A549 (cell line): ENCODE results near the gene HMBS. TPM values are rescaled to one million over a fixed set of nuclear protein-coding genes. Genes with fewer than 3 reads are reported as not detected.

ENCODE experiments used
- ATAC-seq, 2 experiments: fragments of 200-7000 bp in 1 of 2; fragments of >200 bp in 1 of 2; cut with Nextera tagmentation in 1 of 2; cut with Tn5 transposase in 1 of 2; 3 replicates each; pipeline versions ENCODE4 v1.8.0 to v1.9.1; 2018 to 2020; ENCODE audit warnings: mild to moderate bottlenecking in 1 of 2, moderate library complexity in 1 of 2
- CTCF ChIA-PET: fragments of 300-600 bp; sonication (Branson Sonifier 250); formaldehyde crosslinking; extraction: SDS; loops from one replicate; lab custom pipeline; 2021; ENCODE audit warnings: antibody characterized with exemption, inconsistent platforms; lab: Yijun Ruan, JAX
- POLR2A ChIA-PET: fragments of 350-600 bp; formaldehyde crosslinking; extraction: SDS; loops from one replicate; lab custom pipeline; 2021; ENCODE audit warnings: antibody characterized with exemption, inconsistent platforms; lab: Yijun Ruan, JAX
- DNase-seq, 2 experiments: peaks; one replicate each; pipeline versions ENCODE4 v3.0.0 to v3.0.0-alpha.2; 2011 to 2016; ENCODE audit warnings: low read depth in 1 of 2, low spot score in 1 of 2
- FAIRE-seq: peaks from 2 replicates; lab custom pipeline; 2011; peaks lifted over from hg19 to GRCh38; lab: Jason Lieb, UNC
- H3K27ac ChIP-seq, 2 experiments: fragments of >200 bp; sonication (Bioruptor Twin); formaldehyde crosslinking; 3 replicates each; pipeline ENCODE4 v1.5.1; 2016 to 2017
- H3K4me1 ChIP-seq: fragments of >200 bp; sonication (Bioruptor Twin); formaldehyde crosslinking; 3 replicates; pipeline ENCODE4 v1.6.1; 2016
- H3K4me2 ChIP-seq: fragments of >200 bp; sonication (Bioruptor Twin); formaldehyde crosslinking; 3 replicates; pipeline ENCODE4 v1.6.1; 2016
- H3K4me3 ChIP-seq: fragments of >200 bp; sonication (Bioruptor Twin); formaldehyde crosslinking; 3 replicates; pipeline ENCODE4 v1.5.1; 2016
- H3K9me3 ChIP-seq: fragments of >200 bp; sonication (Bioruptor Twin); formaldehyde crosslinking; 3 replicates; pipeline ENCODE4 v1.6.1; 2016
- CEBPB ChIP-seq, 2 experiments: fragments of >200 bp in 1 of 2; sonication (Bioruptor Twin) in 1 of 2; formaldehyde crosslinking in 1 of 2; IDR thresholded peaks; 2 replicates each; pipeline ENCODE4 v1.6.1; 2012 to 2016
- CTCF ChIP-seq: fragments of >200 bp; sonication (Bioruptor Twin); formaldehyde crosslinking; IDR thresholded peaks from 3 replicates; pipeline ENCODE4 v1.5.1; 2016
- EHF ChIP-seq: fragments of 250-450 bp; sonication (Bioruptor Pico); IDR thresholded peaks from 2 replicates; pipeline ENCODE4 v1.5.0; 2020; ENCODE audit warnings: mild to moderate bottlenecking
- EP300 ChIP-seq, 2 experiments: fragments of >200 bp; sonication (Bioruptor Twin); formaldehyde crosslinking; IDR thresholded peaks; 2 replicates in 1 of 2; 3 replicates in 1 of 2; pipeline ENCODE4 v1.6.1; 2016 to 2017
- ESRRA ChIP-seq: fragments of 150-350 bp; IDR thresholded peaks from 2 replicates; pipeline ENCODE4 v1.6.1; 2014; ENCODE audit warnings: mild to moderate bottlenecking, low read length, borderline replicate concordance
- GATA3 ChIP-seq: IDR thresholded peaks from 2 replicates; pipeline ENCODE4 v1.6.1; 2012; ENCODE audit warnings: borderline replicate concordance
- HDAC2 ChIP-seq: fragments of 200-600 bp; sonication (generic); IDR thresholded peaks from 2 replicates; pipeline ENCODE4 v1.6.1; 2016
- HOXB13 ChIP-seq: fragments of 250-450 bp; sonication (Bioruptor Pico); IDR thresholded peaks from 2 replicates; pipeline ENCODE4 v1.5.0; 2020; ENCODE audit warnings: low read depth, mild to moderate bottlenecking, moderate library complexity
- HOXB5 ChIP-seq: fragments of 250-450 bp; sonication (Bioruptor Pico); IDR thresholded peaks from 2 replicates; pipeline ENCODE4 v1.5.0; 2020; ENCODE audit warnings: mild to moderate bottlenecking, moderate library complexity
- JUN ChIP-seq, 2 experiments: fragments of >200 bp; sonication (Bioruptor Twin); formaldehyde crosslinking; IDR thresholded peaks; 2 replicates in 1 of 2; 3 replicates in 1 of 2; pipeline ENCODE4 v1.6.1; 2016 to 2017
- MAZ ChIP-seq: fragments of 150-350 bp; IDR thresholded peaks from 2 replicates; pipeline ENCODE4 v1.6.1; 2014; ENCODE audit warnings: antibody characterized with exemption, low read depth, low read length, borderline replicate concordance
- NPAS2 ChIP-seq: fragments of 250-450 bp; sonication (Bioruptor Pico); IDR thresholded peaks from 2 replicates; pipeline ENCODE4 v1.8.0; 2022; ENCODE audit warnings: mild to moderate bottlenecking, moderate library complexity, borderline replicate concordance
- PHF8 ChIP-seq: fragments of 200-600 bp; sonication (generic); IDR thresholded peaks from 2 replicates; pipeline ENCODE4 v1.6.1; 2016; ENCODE audit warnings: low read depth, mild to moderate bottlenecking, antibody characterized with exemption, moderate library complexity, borderline replicate concordance
- POLR2AphosphoS2 ChIP-seq: conservative IDR thresholded peaks from 2 replicates; pipeline ENCODE4 v1.6.1; 2012; ENCODE audit warnings: low read length, improper control_type of control experiment, inconsistent platforms
- RAD21 ChIP-seq, 2 experiments: fragments of >200 bp in 1 of 2; sonication (Bioruptor Twin) in 1 of 2; formaldehyde crosslinking in 1 of 2; IDR thresholded peaks in 1 of 2; conservative IDR thresholded peaks in 1 of 2; 2 replicates in 1 of 2; 3 replicates in 1 of 2; pipeline ENCODE4 v1.6.1; 2012 to 2018; ENCODE audit warnings: inconsistent platforms in 1 of 2
- RNF2 ChIP-seq: fragments of 200-600 bp; sonication (generic); IDR thresholded peaks from 2 replicates; pipeline ENCODE4 v1.6.1; 2016; ENCODE audit warnings: low read depth, mild to moderate bottlenecking, antibody characterized with exemption, moderate library complexity, borderline replicate concordance
- SMC3 ChIP-seq: fragments of >200 bp; sonication (Bioruptor Twin); formaldehyde crosslinking; IDR thresholded peaks from 3 replicates; pipeline ENCODE4 v1.6.1; 2018; ENCODE audit warnings: inconsistent platforms
- ZNF302 ChIP-seq: fragments of 250-450 bp; sonication (Bioruptor Pico); IDR thresholded peaks from 2 replicates; pipeline ENCODE4 v1.9.0; 2021; ENCODE audit warnings: inconsistent platforms, mild to moderate bottlenecking, moderate library complexity
- WGBS: methylation state at CpG from one replicate; pipeline ENCODE4 v1.1.6; 2017; ENCODE audit errors: missing lambda C conversion rate; 5-methylcytosine and 5-hydroxymethylcytosine counted together
- polyA plus RNA-seq, 4 experiments: library from polyadenylated mRNA; depleted of rRNA in 3 of 4; stranded (reverse); fragments of >200 nt; fragmentation: RNase III in 1 of 4; extraction: RNeasy Plus Mini Kit Qiagen cat#74134 plus additional on column Dnase treatment in 1 of 4; gene quantifications; 2 replicates in 3 of 4; 3 replicates in 1 of 4; pipeline ENCODE4 v1.2.3, GENCODE V29; 2011 to 2017
- TF ChIP-seq, protein P1 (sequence below): fragments of >200 bp; sonication (Bioruptor Twin); formaldehyde crosslinking; IDR thresholded peaks from 3 replicates; pipeline ENCODE4 v1.6.1; 2016
- TF ChIP-seq, protein P2 (sequence below): fragments of 250-450 bp; sonication (Bioruptor Pico); IDR thresholded peaks from 2 replicates; pipeline ENCODE4 v1.5.0; 2021; ENCODE audit warnings: mild to moderate bottlenecking, moderate library complexity, borderline replicate concordance

The HMBS gene
- polyA plus RNA-seq, 2 of the 4 experiments (the other 2 are of a cell fraction) = 48.8 to 62.2 TPM

- no peak overlapping the region for H3K27ac ChIP-seq
- no peaks in the 10 kb centered on the region for H3K9me3 ChIP-seq
- CTCF ChIA-PET = interaction anchor here (0.7 to 2.8 kb wide), 11 partner anchors 8 to 225 kb away, joined by 3 to 9 read pairs (median 3); partner anchors contain the start of genes DPAGT1, HINFP and NLRX1
- no peak for TF ChIP-seq ZNF302 (CRISPR knock-in tag)
- no peak for TF ChIP-seq SMC3
- TF ChIP-seq RAD21 (conservative IDR thresholded peaks at IDR 0.05 in 1 of 2, IDR thresholded peaks at IDR 0.05 in 1 of 2) = no peak
- no peak for TF ChIP-seq EHF (CRISPR knock-in tag)
- POLR2A ChIA-PET = interaction anchor here (1.8 to 2.4 kb wide), 2 partner anchors 9 to 10 kb away, joined by 9 to 10 read pairs; partner anchors contain the start of genes DPAGT1 and HINFP
- H3K4me2 ChIP-seq = no peak overlapping the region
- no peak for DNase-seq
- H3K4me3 ChIP-seq = no peak overlapping the region
- no peak for ATAC-seq
- no peak for FAIRE-seq
- 77% methylated on average over 11 of the region's 12 CpGs for WGBS
- peaks cover 11% of the 10 kb centered on the region for H3K4me1 ChIP-seq
Observed at GRCh38 chr11:119112314-119113020, 27.8 kb downstream of the HMBS start.

DNA sequence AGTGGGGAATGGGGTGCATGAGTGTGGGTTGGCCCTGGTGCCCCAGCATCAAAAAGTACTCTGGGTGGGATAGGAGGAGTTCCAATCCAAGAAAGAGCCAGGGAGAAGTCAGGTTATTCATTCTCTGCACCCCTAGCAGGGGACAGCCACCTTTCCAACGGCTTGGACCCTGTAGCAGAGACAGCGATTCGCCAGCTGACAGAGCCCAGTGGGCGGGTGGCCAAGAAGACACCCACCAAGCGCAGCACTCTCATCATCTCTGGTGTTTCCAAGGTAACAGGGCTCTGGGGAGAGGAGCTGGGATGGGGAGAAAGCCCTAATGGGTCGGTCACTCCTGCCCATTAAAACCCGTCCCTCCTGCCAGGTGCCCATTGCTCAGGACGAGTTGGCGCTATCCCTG is 29.0 kb downstream of the HMBS start:
- 94% methylated on average over 5 of the region's 9 CpGs for WGBS
- FAIRE-seq (no peak), ATAC-seq (no peak)

GRCh38 chr11:119114351-119114750 is 29.7 kb downstream of the HMBS start:
- DNase-seq (no peak), ATAC-seq (no peak), FAIRE-seq (no peak)
- no peaks in the 10 kb centered on the region for H3K4me1 ChIP-seq
- ChIA-PET POLR2A (no interaction called here), CTCF (no interaction called here)
- WGBS = 85% methylated on average over 5 of the region's 5 CpGs
- H3K4me2 ChIP-seq = no peak overlapping the region
- no peaks in the 10 kb centered on the region for H3K9me3 ChIP-seq
- H3K27ac ChIP-seq = no peak overlapping the region
- H3K4me3 ChIP-seq = no peak overlapping the region
- TF ChIP-seq, protein P1, sequence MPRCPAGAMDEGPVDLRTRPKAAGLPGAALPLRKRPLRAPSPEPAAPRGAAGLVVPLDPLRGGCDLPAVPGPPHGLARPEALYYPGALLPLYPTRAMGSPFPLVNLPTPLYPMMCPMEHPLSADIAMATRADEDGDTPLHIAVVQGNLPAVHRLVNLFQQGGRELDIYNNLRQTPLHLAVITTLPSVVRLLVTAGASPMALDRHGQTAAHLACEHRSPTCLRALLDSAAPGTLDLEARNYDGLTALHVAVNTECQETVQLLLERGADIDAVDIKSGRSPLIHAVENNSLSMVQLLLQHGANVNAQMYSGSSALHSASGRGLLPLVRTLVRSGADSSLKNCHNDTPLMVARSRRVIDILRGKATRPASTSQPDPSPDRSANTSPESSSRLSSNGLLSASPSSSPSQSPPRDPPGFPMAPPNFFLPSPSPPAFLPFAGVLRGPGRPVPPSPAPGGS = no peak
- no peak for TF ChIP-seq MAZ
- TF ChIP-seq SMC3 = no peak
- no peak for TF ChIP-seq PHF8
- no peak for TF ChIP-seq HOXB5 (CRISPR knock-in tag)
- TF ChIP-seq POLR2AphosphoS2 = no peak
- TF ChIP-seq RNF2 = no peak
- no peak for TF ChIP-seq HOXB13 (CRISPR knock-in tag)
- TF ChIP-seq, protein P2, sequence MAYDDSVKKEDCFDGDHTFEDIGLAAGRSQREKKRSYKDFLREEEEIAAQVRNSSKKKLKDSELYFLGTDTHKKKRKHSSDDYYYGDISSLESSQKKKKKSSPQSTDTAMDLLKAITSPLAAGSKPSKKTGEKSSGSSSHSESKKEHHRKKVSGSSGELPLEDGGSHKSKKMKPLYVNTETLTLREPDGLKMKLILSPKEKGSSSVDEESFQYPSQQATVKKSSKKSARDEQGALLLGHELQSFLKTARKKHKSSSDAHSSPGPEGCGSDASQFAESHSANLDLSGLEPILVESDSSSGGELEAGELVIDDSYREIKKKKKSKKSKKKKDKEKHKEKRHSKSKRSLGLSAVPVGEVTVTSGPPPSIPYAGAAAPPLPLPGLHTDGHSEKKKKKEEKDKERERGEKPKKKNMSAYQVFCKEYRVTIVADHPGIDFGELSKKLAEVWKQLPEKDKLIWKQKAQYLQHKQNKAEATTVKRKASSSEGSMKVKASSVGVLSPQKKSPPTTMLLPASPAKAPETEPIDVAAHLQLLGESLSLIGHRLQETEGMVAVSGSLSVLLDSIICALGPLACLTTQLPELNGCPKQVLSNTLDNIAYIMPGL = no peak

More for the DNA sequence above, 29.0 kb downstream of the HMBS start:
- H3K4me1 ChIP-seq = peaks cover 2% of the 10 kb centered on the region; the same call in 2 of the 3 replicates
- no peak overlapping the region for H3K27ac ChIP-seq
- TF ChIP-seq CTCF (no peak), CEBPB (IDR thresholded peaks at IDR 0.05) (no peak), ESRRA (no peak), NPAS2 (CRISPR knock-in tag) (no peak), HDAC2 (no peak), JUN (IDR thresholded peaks at IDR 0.05) (no peak), GATA3 (no peak), EP300 (IDR thresholded peaks at IDR 0.05) (no peak), SMC3 (no peak), MAZ (no peak)
- TF ChIP-seq, protein P1 = no peak
- ChIA-PET POLR2A (no interaction called here), CTCF (no interaction called here)
- H3K9me3 ChIP-seq = no peaks in the 10 kb centered on the region
- DNase-seq = no peak
- no peak overlapping the region for H3K4me3 ChIP-seq
- H3K4me2 ChIP-seq = no peak overlapping the region
